ENCODE data around the gene HOXC12.

GRCh38 chr12:53978477-53979356 lies 24.0 kb downstream of the HOXC12 start:
- TF ChIP-seq, protein P1, sequence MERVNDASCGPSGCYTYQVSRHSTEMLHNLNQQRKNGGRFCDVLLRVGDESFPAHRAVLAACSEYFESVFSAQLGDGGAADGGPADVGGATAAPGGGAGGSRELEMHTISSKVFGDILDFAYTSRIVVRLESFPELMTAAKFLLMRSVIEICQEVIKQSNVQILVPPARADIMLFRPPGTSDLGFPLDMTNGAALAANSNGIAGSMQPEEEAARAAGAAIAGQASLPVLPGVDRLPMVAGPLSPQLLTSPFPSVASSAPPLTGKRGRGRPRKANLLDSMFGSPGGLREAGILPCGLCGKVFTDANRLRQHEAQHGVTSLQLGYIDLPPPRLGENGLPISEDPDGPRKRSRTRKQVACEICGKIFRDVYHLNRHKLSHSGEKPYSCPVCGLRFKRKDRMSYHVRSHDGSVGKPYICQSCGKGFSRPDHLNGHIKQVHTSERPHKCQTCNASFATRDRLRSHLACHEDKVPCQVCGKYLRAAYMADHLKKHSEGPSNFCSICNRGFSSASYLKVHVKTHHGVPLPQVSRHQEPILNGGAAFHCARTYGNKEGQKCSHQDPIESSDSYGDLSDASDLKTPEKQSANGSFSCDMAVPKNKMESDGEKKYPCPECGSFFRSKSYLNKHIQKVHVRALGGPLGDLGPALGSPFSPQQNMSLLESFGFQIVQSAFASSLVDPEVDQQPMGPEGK (CRISPR knock-in tag; IDR thresholded peaks at IDR 0.05; ENCODE audit: borderline replicate concordance) = no peak
- TF ChIP-seq ARNTL (CRISPR knock-in tag; IDR thresholded peaks at IDR 0.05; ENCODE audit: borderline replicate concordance, low read depth) (no peak), SNAI2 (CRISPR knock-in tag; IDR thresholded peaks at IDR 0.05) (no peak), POU6F1 (CRISPR knock-in tag; IDR thresholded peaks at IDR 0.05; ENCODE audit: borderline replicate concordance, low read depth) (no peak), ZFP30 (CRISPR knock-in tag; IDR thresholded peaks at IDR 0.05) (no peak), CREB5 (CRISPR knock-in tag; IDR thresholded peaks at IDR 0.05; ENCODE audit: low read depth) (no peak), ZNF70 (CRISPR knock-in tag; IDR thresholded peaks at IDR 0.05) (no peak), ZC3H10 (CRISPR knock-in tag; IDR thresholded peaks at IDR 0.05) (no peak), RARB (CRISPR knock-in tag; IDR thresholded peaks at IDR 0.05) (no peak), GLIS3 (CRISPR knock-in tag; IDR thresholded peaks at IDR 0.05) (no peak), ZFP3 (CRISPR knock-in tag; IDR thresholded peaks at IDR 0.05) (no peak), CSDC2 (CRISPR knock-in tag; IDR thresholded peaks at IDR 0.05) (no peak), BACH2 (CRISPR knock-in tag; IDR thresholded peaks at IDR 0.05; ENCODE audit: borderline replicate concordance) (no peak)
- TF ChIP-seq, protein P2, sequence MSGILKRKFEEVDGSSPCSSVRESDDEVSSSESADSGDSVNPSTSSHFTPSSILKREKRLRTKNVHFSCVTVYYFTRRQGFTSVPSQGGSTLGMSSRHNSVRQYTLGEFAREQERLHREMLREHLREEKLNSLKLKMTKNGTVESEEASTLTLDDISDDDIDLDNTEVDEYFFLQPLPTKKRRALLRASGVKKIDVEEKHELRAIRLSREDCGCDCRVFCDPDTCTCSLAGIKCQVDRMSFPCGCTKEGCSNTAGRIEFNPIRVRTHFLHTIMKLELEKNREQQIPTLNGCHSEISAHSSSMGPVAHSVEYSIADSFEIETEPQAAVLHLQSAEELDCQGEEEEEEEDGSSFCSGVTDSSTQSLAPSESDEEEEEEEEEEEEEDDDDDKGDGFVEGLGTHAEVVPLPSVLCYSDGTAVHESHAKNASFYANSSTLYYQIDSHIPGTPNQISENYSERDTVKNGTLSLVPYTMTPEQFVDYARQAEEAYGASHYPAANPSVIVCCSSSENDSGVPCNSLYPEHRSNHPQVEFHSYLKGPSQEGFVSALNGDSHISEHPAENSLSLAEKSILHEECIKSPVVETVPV (CRISPR knock-in tag; IDR thresholded peaks at IDR 0.05) = no peak
